HG03469 (cell line): ENCODE measurements around the gene SLC6A11.
A peak's percentile ranks its signal among the peaks of the same experiment; 100 is the strongest.

Experiments used
- ATAC-seq: cut with Tn5 transposase; IDR thresholded peaks from one replicate; pipeline ENCODE4 v1.9.1; 2021; ENCODE audit warnings: mild to moderate bottlenecking, moderate library complexity, moderate number of reproducible peaks; ENCODE audit not compliant: unreplicated experiment

Gene SLC6A11

GRCh38 chr3:10788451-10788850 is 27.6 kb upstream of the SLC6A11 start:
- no peak for ATAC-seq

- ATAC-seq: no peak
Measured at GRCh38 chr3:10790713-10791112, 25.3 kb upstream of the SLC6A11 start.

- ATAC-seq: no peak
Measured at GRCh38 chr3:10792208-10792607, 23.8 kb upstream of the SLC6A11 start.

- no peak for ATAC-seq
Measured at GRCh38 chr3:10798600-10799367, 17.2 kb upstream of the SLC6A11 start.

- ATAC-seq: no peak
Measured at GRCh38 chr3:10804183-10804648, 11.8 kb upstream of the SLC6A11 start.

GRCh38 chr3:10806006-10806405 is 10.0 kb upstream of the SLC6A11 start:
- no peak for ATAC-seq

- no peak for ATAC-seq
Measured at GRCh38 chr3:10808130-10808735, 7.8 kb upstream of the SLC6A11 start.

GRCh38 chr3:10808974-10809373 is 7.1 kb upstream of the SLC6A11 start:
- ATAC-seq: no peak

GRCh38 chr3:10810376-10810775 is 5.7 kb upstream of the SLC6A11 start:
- no peak for ATAC-seq

GRCh38 chr3:10813425-10813824 is 2.6 kb upstream of the SLC6A11 start:
- no peak for ATAC-seq

- ATAC-seq: no peak
Measured at GRCh38 chr3:10814623-10815022, 1.4 kb upstream of the SLC6A11 start.

- no peak for ATAC-seq
Measured at GRCh38 chr3:10815487-10815886, 541 bp upstream of the SLC6A11 start.

- ATAC-seq: no peak
Measured at GRCh38 chr3:10816863-10817253, 830 bp downstream of the SLC6A11 start.

GRCh38 chr3:10817506-10817905 is 1.5 kb downstream of the SLC6A11 start:
- ATAC-seq: no peak

- ATAC-seq: no peak
Measured at GRCh38 chr3:10822055-10822454, 6.0 kb downstream of the SLC6A11 start.

GRCh38 chr3:10822708-10823515 is 6.9 kb downstream of the SLC6A11 start:
- ATAC-seq: no peak

GRCh38 chr3:10823516-10823818 is 7.4 kb downstream of the SLC6A11 start:
- no peak for ATAC-seq

- no peak for ATAC-seq
Measured at GRCh38 chr3:10824468-10824867, 8.4 kb downstream of the SLC6A11 start.

GRCh38 chr3:10833855-10834414 is 17.9 kb downstream of the SLC6A11 start:
- ATAC-seq: peak; percentile 64

- ATAC-seq: no peak
Measured at GRCh38 chr3:10834951-10835350, 18.9 kb downstream of the SLC6A11 start.

- no peak for ATAC-seq
Measured at GRCh38 chr3:10835406-10835805, 19.4 kb downstream of the SLC6A11 start.

- no peak for ATAC-seq
Measured at GRCh38 chr3:10836676-10837075, 20.6 kb downstream of the SLC6A11 start.
